ENCODE results near the gene SUFU.

SUFU gene

GRCh38 chr10:102621443-102622325 lies 117.9 kb downstream of the SUFU start:
- DNase-seq: no peak

- no peak for DNase-seq
Observed at GRCh38 chr10:102624094-102624493, 120.3 kb downstream of the SUFU start.

GRCh38 chr10:102624751-102625645 lies 121.2 kb downstream of the SUFU start:
- no peak for DNase-seq

GRCh38 chr10:102626026-102626685 lies 122.4 kb downstream of the SUFU start:
- DNase-seq: no peak

- no peak for DNase-seq
Observed at GRCh38 chr10:102627291-102627735, 123.5 kb downstream of the SUFU start.

- no peak for DNase-seq
Observed at GRCh38 chr10:102627736-102628293, 124.0 kb downstream of the SUFU start.

GRCh38 chr10:102628451-102628911 lies 124.7 kb downstream of the SUFU start:
- DNase-seq: no peak

- DNase-seq: no peak
Observed at GRCh38 chr10:102629661-102630614, 126.2 kb downstream of the SUFU start.

GRCh38 chr10:102630663-102631062 lies 126.9 kb downstream of the SUFU start:
- no peak for DNase-seq

- DNase-seq: no peak
Observed at GRCh38 chr10:102631525-102632393, 128.0 kb downstream of the SUFU start.

- no peak for DNase-seq
Observed at GRCh38 chr10:102632394-102633111, 128.8 kb downstream of the SUFU start.

- peak in 1 of 2 experiments; percentile 1 for DNase-seq
Observed at GRCh38 chr10:102633287-102633686, 129.5 kb downstream of the SUFU start.

- DNase-seq: no peak
Observed at GRCh38 chr10:102633848-102634247, 130.1 kb downstream of the SUFU start.

GRCh38 chr10:102634686-102635085 lies 130.9 kb downstream of the SUFU start:
- DNase-seq: no peak

- DNase-seq: no peak
Observed at GRCh38 chr10:102635377-102635776, 131.6 kb downstream of the SUFU start.

- no peak for DNase-seq
Observed at GRCh38 chr10:102639537-102639936, 135.8 kb downstream of the SUFU start.

- no peak for DNase-seq
Observed at GRCh38 chr10:102641402-102641801, 137.6 kb downstream of the SUFU start.

GRCh38 chr10:102641880-102642735 lies 138.3 kb downstream of the SUFU start:
- DNase-seq: peak; percentile 67 to 88

Data from NCI-H524 (cell line).